ENCODE measurements around the gene CPNE6.
A peak's percentile ranks its signal among the peaks of the same experiment; 100 is the strongest.

GRCh38 chr14:24036169-24036962 lies 35.0 kb upstream of the CPNE6 start:
- TF ChIP-seq POLR2A (IDR thresholded peaks at IDR 0.05; ENCODE audit: low read depth, low read length), result peak; percentile 35; the same call in 1 of the 2 replicates
- no peak for TF ChIP-seq TAF1 (IDR thresholded peaks at IDR 0.05; ENCODE audit: borderline replicate concordance, low read depth, low read length)
- no peak for TF ChIP-seq POLR2AphosphoS5 (IDR thresholded peaks at IDR 0.05; ENCODE audit: low read depth, low read length)

Data from GM12892 (cell line).